GM06990 (cell line): ENCODE measurements around the gene PRSS56.

Source experiments
- DNase-seq: peaks from one replicate; pipeline ENCODE4 v3.0.0-alpha.2; 2011; ENCODE audit not compliant: insufficient read length; ENCODE audit errors: extremely low read depth
- H3K27me3 ChIP-seq: replicated peaks from 2 replicates; pipeline ENCODE4 v1.6.0; 2011; ENCODE audit warnings: low read length; ENCODE audit not compliant: control insufficient read depth, insufficient read depth
- H3K36me3 ChIP-seq: 2 replicates; pipeline ENCODE4 v1.5.1; 2011; ENCODE audit warnings: low read length; ENCODE audit not compliant: control insufficient read depth, insufficient read depth
- H3K4me3 ChIP-seq: replicated peaks from 2 replicates; pipeline ENCODE4 v1.5.1; 2011; ENCODE audit warnings: low read depth, mild to moderate bottlenecking, control low read depth, low read length
- TF ChIP-seq, protein P1 (sequence below): IDR thresholded peaks from 2 replicates; pipeline ENCODE4 v1.5.1; 2011; ENCODE audit warnings: low read length, control low read depth, mild to moderate bottlenecking, inconsistent platforms; ENCODE audit not compliant: insufficient read depth, poor library complexity, severe bottlenecking

Gene PRSS56

DNA sequence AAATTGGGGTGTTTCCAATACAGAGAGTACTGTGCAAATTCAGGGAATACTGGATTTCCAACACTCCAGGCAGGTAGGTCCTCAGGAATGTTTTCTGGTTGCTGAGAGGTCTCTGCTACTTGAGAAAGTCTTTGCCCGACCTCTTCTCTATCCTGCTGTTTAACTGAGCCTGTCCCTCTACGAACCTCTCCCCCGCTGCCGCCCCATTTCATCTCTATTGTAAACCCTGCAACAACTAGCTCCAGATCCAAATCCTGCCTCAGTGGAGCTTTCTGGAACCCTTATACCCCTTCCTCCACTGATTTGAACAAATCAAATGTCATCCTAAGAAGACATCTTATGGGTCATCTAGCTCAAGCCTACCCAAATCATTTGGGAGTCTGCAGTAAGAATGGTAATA, 31.6 kb downstream of the PRSS56 start:
- Histone ChIP-seq H3K36me3 (peaks cover 6% of the 10 kb centered on the region), H3K4me3 (peak overlapping the region; percentile 95), H3K27me3 (no peaks in the 10 kb centered on the region)
- TF ChIP-seq, protein P1, sequence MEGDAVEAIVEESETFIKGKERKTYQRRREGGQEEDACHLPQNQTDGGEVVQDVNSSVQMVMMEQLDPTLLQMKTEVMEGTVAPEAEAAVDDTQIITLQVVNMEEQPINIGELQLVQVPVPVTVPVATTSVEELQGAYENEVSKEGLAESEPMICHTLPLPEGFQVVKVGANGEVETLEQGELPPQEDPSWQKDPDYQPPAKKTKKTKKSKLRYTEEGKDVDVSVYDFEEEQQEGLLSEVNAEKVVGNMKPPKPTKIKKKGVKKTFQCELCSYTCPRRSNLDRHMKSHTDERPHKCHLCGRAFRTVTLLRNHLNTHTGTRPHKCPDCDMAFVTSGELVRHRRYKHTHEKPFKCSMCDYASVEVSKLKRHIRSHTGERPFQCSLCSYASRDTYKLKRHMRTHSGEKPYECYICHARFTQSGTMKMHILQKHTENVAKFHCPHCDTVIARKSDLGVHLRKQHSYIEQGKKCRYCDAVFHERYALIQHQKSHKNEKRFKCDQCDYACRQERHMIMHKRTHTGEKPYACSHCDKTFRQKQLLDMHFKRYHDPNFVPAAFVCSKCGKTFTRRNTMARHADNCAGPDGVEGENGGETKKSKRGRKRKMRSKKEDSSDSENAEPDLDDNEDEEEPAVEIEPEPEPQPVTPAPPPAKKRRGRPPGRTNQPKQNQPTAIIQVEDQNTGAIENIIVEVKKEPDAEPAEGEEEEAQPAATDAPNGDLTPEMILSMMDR = no peak
- DNase-seq = no peak

DNA sequence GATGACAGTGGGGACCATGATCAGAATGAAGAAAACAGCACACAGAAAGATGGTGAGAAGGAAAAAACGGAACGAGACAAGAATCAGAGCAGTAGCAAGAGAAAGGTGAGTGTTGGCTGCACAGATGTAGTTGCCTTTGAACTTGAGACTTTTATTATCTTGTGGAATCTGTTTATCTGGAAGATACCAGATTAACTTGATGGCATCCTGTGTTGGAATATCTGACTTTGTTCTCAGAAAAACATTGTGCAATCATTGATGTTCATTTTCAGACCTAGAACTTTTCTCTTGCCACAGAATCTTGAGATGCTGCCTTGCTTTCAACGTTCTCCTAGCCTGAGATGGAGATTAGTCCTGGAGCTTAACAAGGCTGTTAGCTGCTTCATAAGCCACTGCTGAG, 36.2 kb downstream of the PRSS56 start:
- DNase-seq = no peak
- TF ChIP-seq, protein P1 = no peak
- Histone ChIP-seq H3K36me3 (peaks cover 10% of the 10 kb centered on the region), H3K27me3 (no peaks in the 10 kb centered on the region), H3K4me3 (no peak overlapping the region)

DNA sequence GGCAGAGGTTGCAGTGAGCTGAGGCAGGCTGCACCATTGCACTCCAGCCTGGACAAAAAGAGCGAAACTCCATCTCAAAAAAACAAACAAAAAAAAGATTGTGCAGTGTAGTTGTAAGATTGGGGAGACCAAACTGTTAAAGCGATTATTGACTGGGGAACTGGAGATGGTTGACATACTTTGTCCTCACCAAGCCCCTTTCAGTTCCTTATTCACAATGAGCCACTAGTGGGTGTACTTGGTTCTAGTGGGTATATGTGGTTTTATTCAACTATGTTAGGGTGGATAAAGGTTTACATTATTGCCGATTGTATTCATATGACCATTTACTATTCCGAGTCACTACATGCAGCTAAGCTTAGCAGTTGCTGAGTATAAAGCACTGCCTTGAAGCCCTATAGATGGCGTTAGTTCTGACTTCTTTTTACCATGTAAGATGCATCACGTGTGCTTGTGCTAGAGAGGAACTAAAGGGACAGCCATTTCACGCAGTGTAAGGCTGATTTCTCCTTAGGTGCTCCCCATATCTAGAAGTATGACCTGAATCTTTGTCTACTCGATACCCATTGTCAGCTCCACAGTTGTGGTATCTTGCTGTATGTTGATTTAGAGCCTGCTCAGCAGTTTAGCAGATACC, 42.4 kb downstream of the PRSS56 start:
- TF ChIP-seq, protein P1 = no peak
- Histone ChIP-seq H3K27me3 (no peaks in the 10 kb centered on the region), H3K4me3 (no peak overlapping the region), H3K36me3 (peaks cover 15% of the 10 kb centered on the region)
- DNase-seq = no peak

DNA sequence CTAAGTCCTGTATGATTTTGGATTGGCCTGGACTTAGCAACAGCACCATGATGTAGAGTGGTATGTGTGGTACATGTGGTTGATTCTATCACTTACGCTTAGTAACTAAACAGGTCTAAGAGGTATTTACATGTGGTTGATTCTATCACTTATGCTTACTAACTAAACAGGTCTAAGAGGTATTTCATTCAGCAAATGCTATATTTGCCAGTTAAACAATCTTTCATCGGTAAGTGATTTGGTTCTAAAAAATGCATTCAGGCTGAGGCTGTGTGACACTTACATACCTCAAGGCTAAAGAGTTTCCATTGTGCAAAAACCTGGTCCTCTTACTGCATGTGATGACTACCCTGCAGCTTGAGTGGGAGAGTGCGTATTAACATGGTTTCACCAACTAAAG, 43.4 kb downstream of the PRSS56 start:
- no peak for DNase-seq
- Histone ChIP-seq H3K27me3 (no peaks in the 10 kb centered on the region), H3K4me3 (no peak overlapping the region), H3K36me3 (peaks cover 15% of the 10 kb centered on the region)
- TF ChIP-seq, protein P1 = no peak

DNA sequence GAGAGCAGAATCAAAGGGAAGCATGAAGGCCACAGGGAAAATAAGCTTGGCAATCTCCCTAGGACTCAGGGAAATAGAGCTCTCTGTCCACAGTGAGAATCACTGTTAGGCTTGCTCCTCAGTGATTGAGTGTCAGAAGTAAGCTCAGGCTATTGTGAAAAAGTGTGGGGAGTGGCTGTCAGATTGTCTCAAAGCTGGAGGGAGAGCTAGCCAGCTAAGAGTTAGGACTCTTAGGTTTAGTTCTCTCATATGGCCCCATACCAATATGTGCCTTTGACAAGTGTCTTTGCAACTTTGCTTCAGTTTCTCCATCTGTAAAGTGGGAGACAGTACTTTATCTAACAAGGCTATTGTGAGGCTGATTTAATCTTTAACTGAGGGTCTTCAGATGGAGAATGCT, 47.5 kb downstream of the PRSS56 start:
- TF ChIP-seq, protein P1 = no peak

DNA sequence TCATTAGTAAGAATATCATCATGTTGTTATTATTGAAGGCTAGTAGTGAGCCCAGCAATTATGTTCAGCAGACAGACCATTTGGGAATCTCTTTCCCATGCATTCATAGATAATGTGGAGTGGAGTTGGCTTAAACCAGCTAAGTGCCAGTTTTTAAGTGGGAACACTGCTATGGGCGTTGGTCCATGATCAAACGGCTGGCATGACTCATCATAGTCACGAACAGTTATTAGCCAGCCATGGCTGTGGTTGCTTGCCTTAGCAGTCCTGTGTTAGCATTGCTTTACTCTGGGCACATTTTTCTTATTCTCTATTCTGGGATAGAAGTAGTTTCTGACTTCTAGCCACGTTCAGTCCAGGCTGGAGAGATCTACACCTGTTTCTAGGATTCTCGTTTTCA, 48.0 kb downstream of the PRSS56 start:
- H3K27me3 ChIP-seq = no peaks in the 10 kb centered on the region
- TF ChIP-seq, protein P1 = no peak
- no peak for DNase-seq
- H3K4me3 ChIP-seq = no peak overlapping the region
- H3K36me3 ChIP-seq = peaks cover 31% of the 10 kb centered on the region

More for the DNA sequence above, 47.5 kb downstream of the PRSS56 start:
- Histone ChIP-seq H3K4me3 (no peak overlapping the region), H3K27me3 (no peaks in the 10 kb centered on the region), H3K36me3 (peaks cover 29% of the 10 kb centered on the region)
- no peak for DNase-seq
